Stomach (tissue), 9 donors: Measurements from ENCODE around the gene CMTM2. TPM values are rescaled to one million over a fixed set of nuclear protein-coding genes. Genes with fewer than 3 reads are reported as not detected.
A peak's percentile ranks its signal among the peaks of the same experiment; 100 is the strongest.

Source experiments
- DNase-seq, 2 donors: peaks; one replicate each; pipeline versions ENCODE4 v3.0.0 to v3.0.0-alpha.2; 2013 to 2019
- H3K27ac ChIP-seq, 5 donors: fragments of 200-600 bp in 4 of 5; sonication (generic) in 4 of 5; one replicate each; pipeline ENCODE4 v1.5.1; 2013 to 2019; ENCODE audit warnings: mild to moderate bottlenecking in 1 of 5, moderate library complexity in 1 of 5
- H3K27me3 ChIP-seq, 3 donors: fragments of 200-600 bp; sonication (generic); one replicate each; pipeline ENCODE4 v1.5.1; 2017 to 2019; ENCODE audit warnings: mixed run types in 1 of 3
- H3K36me3 ChIP-seq, 4 donors: fragments of 200-600 bp; sonication (generic); 1 replicate in 3 of 4; 2 replicates in 1 of 4; pipeline ENCODE4 v1.5.1; 2016 to 2019
- H3K4me1 ChIP-seq, 4 donors: fragments of 200-600 bp; sonication (generic); one replicate each; pipeline ENCODE4 v1.5.1; 2016 to 2019
- H3K4me3 ChIP-seq, 4 donors: fragments of 200-600 bp; sonication (generic) in 3 of 4; one replicate each; pipeline ENCODE4 v1.5.1; 2016 to 2019; ENCODE audit warnings: mild to moderate bottlenecking in 1 of 4
- H3K9me3 ChIP-seq, 4 donors: fragments of 200-600 bp; sonication (generic); one replicate each; pipeline ENCODE4 v1.5.1; 2016 to 2019
- CTCF ChIP-seq, 7 experiments: fragments of 450-650 bp in 4 of 7; fragments of 200-600 bp in 3 of 7; sonication (generic) in 3 of 7; IDR thresholded peaks; one replicate each; pipeline ENCODE4 v1.5.1; 2016 to 2019; ENCODE audit warnings: antibody characterized with exemption in 7 of 7, control low read depth in 2 of 7, mild to moderate bottlenecking in 1 of 7
- EP300 ChIP-seq: sonication (generic); formaldehyde crosslinking; IDR thresholded peaks from one replicate; pipeline ENCODE4 v1.6.1; 2017; ENCODE audit warnings: antibody characterized with exemption
- POLR2A ChIP-seq, 4 donors: fragments of 450-650 bp; IDR thresholded peaks; one replicate each; pipeline ENCODE4 v1.6.1; 2016; ENCODE audit warnings: antibody characterized with exemption in 4 of 4, control low read depth in 2 of 4, mild to moderate bottlenecking in 1 of 4, moderate library complexity in 1 of 4
- POLR2AphosphoS5 ChIP-seq, 3 donors: sonication (generic); formaldehyde crosslinking; IDR thresholded peaks; one replicate each; pipeline ENCODE4 v1.6.1; 2016; ENCODE audit warnings: antibody characterized with exemption in 3 of 3
- WGBS, 5 donors: extraction: QIAGEN DNeasy Blood & Tissue Kit in 3 of 5; methylation state at CpG; one replicate each; pipeline versions ENCODE4 v1.1.5 to v1.1.7; 2013 to 2018; 5-methylcytosine and 5-hydroxymethylcytosine counted together
- intact Hi-C: fragments of 100-400 bp; cut with DNase I; formaldehyde crosslinking; loops from one replicate; pipeline ENCODE4 v1.15.1; 2023; ENCODE audit warnings: low total_unique reads
- polyA plus RNA-seq, 3 donors: library from polyadenylated mRNA; stranded (reverse); fragments of 200-250 nt; gene quantifications; one replicate each; pipeline ENCODE4 v1.2.3, GENCODE V29; 2013
- total RNA-seq, 5 donors: library from RNA; depleted of rRNA; stranded (reverse); fragments of >200 nt; gene quantifications; one replicate each; pipeline versions ENCODE4 v1.1.0 to v1.2.3, GENCODE V29; 2014 to 2016
- donor health status: healthy with polysubstance abuse.
- donor health status: Bipolar disorder and iron deficiency.
- donor health status: healthy.

Gene CMTM2
- total and polyA plus RNA-seq, 8 donors = 0.48 to 0.50 TPM; not detected in 6

GRCh38 chr16:66601471-66601870, 22.2 kb downstream of the CMTM2 start:
- intact Hi-C loops = loop anchor here (5.0 kb wide), 1 partner anchor 194 kb away; no protein-coding TSS in a partner anchor
- 93 to 98% (median 94%) methylated on average over 5 of the region's 5 CpGs for WGBS, 5 donors
- H3K27me3 ChIP-seq = peaks cover 0 to 20% (median 7%) of the 10 kb centered on the region in 3 donors

DNA sequence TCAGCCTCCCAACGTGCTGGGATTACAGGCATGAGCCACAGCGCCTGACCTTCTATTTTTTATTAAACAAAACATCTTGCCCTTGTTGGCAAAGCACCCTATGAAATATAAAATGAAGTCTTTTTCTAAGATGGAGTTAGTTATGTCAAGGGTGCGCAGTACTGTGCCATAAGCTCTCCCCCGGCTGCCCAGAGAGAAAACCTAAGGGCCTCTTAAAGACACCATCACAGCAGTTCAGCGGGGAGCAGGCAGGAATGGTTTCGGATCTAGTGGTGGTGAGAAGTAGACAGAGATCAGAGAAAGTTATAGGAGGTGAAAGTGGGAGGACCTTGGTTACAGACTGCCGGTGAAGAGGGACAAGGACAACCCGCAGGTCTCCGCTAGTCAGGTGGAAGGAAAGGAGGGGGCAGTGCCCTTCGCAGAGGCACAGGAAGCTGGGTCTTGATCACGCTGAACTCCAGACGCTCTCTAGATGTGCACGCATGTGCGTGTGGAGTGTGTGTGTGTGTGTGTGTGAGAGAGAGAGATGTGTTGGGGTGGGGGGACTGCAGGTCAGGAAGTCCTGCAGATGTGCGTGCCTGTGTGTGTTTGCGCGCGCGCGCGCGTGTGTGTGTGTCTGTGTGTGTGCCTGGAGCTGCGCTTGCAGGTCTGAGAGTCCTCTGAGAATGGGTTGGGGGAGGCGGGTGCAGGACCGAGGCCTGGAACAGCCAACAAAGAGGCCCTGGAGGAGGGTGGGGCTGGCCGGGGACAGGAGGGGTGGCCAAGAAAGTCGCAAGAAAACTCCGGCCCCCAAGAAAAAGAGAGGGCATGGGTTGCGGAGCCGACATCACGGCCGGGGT, 24.5 kb downstream of the CMTM2 start:
- peak; percentile 37 to 90 for DNase-seq
- Histone ChIP-seq H3K27ac (peak overlapping the region; percentile 23 to 92 (median 85)), H3K4me1 (peaks cover 26 to 52% (median 44%) of the 10 kb centered on the region in 4 donors), H3K27me3 (peaks cover 0 to 20% (median 7%) of the 10 kb centered on the region in 3 donors), H3K9me3 (no peaks in the 10 kb centered on the region), H3K36me3 (no peaks in the 10 kb centered on the region), H3K4me3 (peak overlapping the region; percentile 58 to 76 (median 67))
- no peak for TF ChIP-seq CTCF (IDR thresholded peaks at IDR 0.05)
- no peak for TF ChIP-seq EP300
- peak in 1 of 3 donors; percentile 14 for TF ChIP-seq POLR2AphosphoS5 (IDR thresholded peaks at IDR 0.05)
- no peak for TF ChIP-seq POLR2A (IDR thresholded peaks at IDR 0.05)
- WGBS, 5 donors = 18 to 46% (median 36%) methylated on average over 32 of the region's 32 CpGs
- intact Hi-C loops = loop anchor here (5.0 kb wide), 1 partner anchor 196 kb away; no protein-coding TSS in a partner anchor

More at GRCh38 chr16:66601471-66601870, 22.2 kb downstream of the CMTM2 start:
- DNase-seq = no peak
- no peaks in the 10 kb centered on the region for H3K36me3 ChIP-seq
- TF ChIP-seq CTCF (IDR thresholded peaks at IDR 0.05) (no peak), POLR2A (IDR thresholded peaks at IDR 0.05) (no peak), POLR2AphosphoS5 (IDR thresholded peaks at IDR 0.05) (no peak), EP300 (no peak)
- H3K4me1 ChIP-seq = peaks cover 24 to 32% (median 31%) of the 10 kb centered on the region in 4 donors
- H3K4me3 ChIP-seq = no peak overlapping the region
- no peaks in the 10 kb centered on the region for H3K9me3 ChIP-seq
- no peak overlapping the region for H3K27ac ChIP-seq

DNA sequence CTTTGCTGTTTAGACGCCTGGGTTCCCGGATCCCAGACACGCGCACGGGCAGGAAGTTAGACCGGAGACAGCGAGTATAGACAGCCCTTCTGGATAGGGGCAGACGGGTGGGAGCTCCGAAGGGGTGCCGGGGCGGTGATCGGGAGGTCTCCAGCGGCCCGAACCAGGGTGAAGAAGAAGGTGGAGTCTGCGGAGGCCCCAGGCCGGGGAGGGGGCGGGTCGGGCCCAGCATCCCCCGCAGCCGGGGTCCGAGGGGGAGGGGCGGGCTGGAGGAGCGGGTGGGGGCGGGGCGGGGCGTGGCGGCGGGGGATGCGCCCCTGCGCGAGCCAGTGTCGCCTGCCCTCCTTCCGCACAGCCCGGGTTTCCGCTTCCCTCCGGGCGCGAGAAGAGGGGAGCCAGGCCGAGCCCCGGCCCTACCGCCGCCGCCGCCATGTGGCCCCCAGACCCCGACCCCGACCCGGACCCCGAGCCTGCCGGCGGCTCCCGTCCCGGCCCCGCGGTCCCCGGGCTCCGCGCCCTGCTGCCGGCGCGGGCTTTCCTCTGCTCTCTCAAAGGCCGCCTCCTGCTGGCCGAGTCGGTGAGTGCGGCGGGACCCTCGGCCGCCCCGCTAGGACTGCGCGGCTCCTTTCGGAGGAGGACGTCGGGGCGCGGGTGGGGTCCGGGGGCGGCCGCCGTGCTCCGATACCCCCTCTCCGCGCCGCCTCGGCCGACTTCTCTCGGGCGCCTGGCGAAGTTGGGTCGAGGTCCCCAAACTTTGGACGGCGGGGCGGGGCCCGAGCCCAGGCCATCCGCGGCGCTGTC, 25.3 kb downstream of the CMTM2 start, which contains the start of gene CMTM3:
Gene CMTM3, plus strand, starts transcription at position 329 of the 801 bp plus-strand sequence. Its CDS starts 102 bp downstream, at position 431.
- WGBS, 5 donors = 1 to 4% (median 3%) methylated on average over 12 to 94 of the region's 96 CpGs
- Histone ChIP-seq H3K27me3 (peaks cover 0 to 20% (median 7%) of the 10 kb centered on the region in 3 donors), H3K9me3 (no peaks in the 10 kb centered on the region), H3K4me1 (peaks cover 32 to 60% (median 50%) of the 10 kb centered on the region in 4 donors), H3K27ac (peak within 1 kb of the TSS; percentile 76 to 92 (median 85)), H3K36me3 (peaks cover 2 to 8% (median 5%) of the 10 kb centered on the region in 4 donors), H3K4me3 (peak within 1 kb of the TSS; percentile 58 to 76 (median 67))
- DNase-seq = peak; percentile 59 to 90
- no peak for TF ChIP-seq POLR2A (IDR thresholded peaks at IDR 0.05)
- TF ChIP-seq CTCF (IDR thresholded peaks at IDR 0.05) = peak in 5 of 7 experiments; percentile 29 to 85 (median 64)
- TF ChIP-seq EP300 = no peak
- no peak for TF ChIP-seq POLR2AphosphoS5 (IDR thresholded peaks at IDR 0.05)
- intact Hi-C loops = loop anchor here (5.0 kb wide), 1 partner anchor 197 kb away; no protein-coding TSS in a partner anchor
